GM12874 (cell line): ENCODE results near the gene STXBP6.

Source experiments
- CTCF ChIP-seq: IDR thresholded peaks from 2 replicates; pipeline ENCODE4 v1.5.1; 2011; ENCODE audit warnings: low read depth, mild to moderate bottlenecking, control low read depth, low read length, moderate library complexity; ENCODE audit not compliant: insufficient read depth

STXBP6 gene

GRCh38 chr14:24944800-24945199 is 105.1 kb downstream of the STXBP6 start:
- no peak for TF ChIP-seq CTCF

GRCh38 chr14:24943024-24943423 is 106.9 kb downstream of the STXBP6 start:
- TF ChIP-seq CTCF, result no peak

- no peak for TF ChIP-seq CTCF
These were observed 108.2 kb downstream of the STXBP6 start for GRCh38 chr14:24941719-24942118.

- no peak for TF ChIP-seq CTCF
These were observed 109.6 kb downstream of the STXBP6 start for GRCh38 chr14:24940213-24940783.

- TF ChIP-seq CTCF, result no peak
These were observed 111.4 kb downstream of the STXBP6 start for GRCh38 chr14:24938593-24938992.

GRCh38 chr14:24937300-24937699 is 112.6 kb downstream of the STXBP6 start:
- no peak for TF ChIP-seq CTCF

- no peak for TF ChIP-seq CTCF
These were observed 114.2 kb downstream of the STXBP6 start for GRCh38 chr14:24935796-24936195.
